OCI-LY7 (cell line): Measurements from ENCODE around the gene PIGP. TPM values are rescaled to one million over a fixed set of nuclear protein-coding genes. Genes with fewer than 3 reads are reported as not detected.

Experiments
- BruUV-seq: library from RNA; stranded (reverse); fragments of 400-500 nt; replicated peaks from 2 replicates; lab custom pipeline; 2021; lab: Mats Ljungman, UMichigan
- CTCF ChIA-PET: fragments of 300-600 bp; sonication (Branson Sonifier 250); formaldehyde crosslinking; loops from one replicate; lab custom pipeline; 2022; ENCODE audit warnings: antibody characterized with exemption; ENCODE audit not compliant: unreplicated experiment; lab: Charles Lee
- POLR2A ChIA-PET: fragments of 300-600 bp; sonication (Branson Sonifier 250); formaldehyde crosslinking; loops from one replicate; lab custom pipeline; 2022; ENCODE audit warnings: antibody characterized with exemption; lab: Charles Lee
- DNase-seq: peaks from one replicate; pipeline ENCODE4 v3.0.0-alpha.2; 2015; ENCODE audit warnings: low spot score
- H2AFZ ChIP-seq: fragments of 200-600 bp; sonication (generic), shearing (Covaris generic); 2 replicates; pipeline ENCODE4 v1.6.1; 2014; ENCODE audit warnings: mild to moderate bottlenecking, antibody characterized with exemption, low read length, moderate library complexity
- H3K27ac ChIP-seq: fragments of 200-600 bp; sonication (generic); 2 replicates; pipeline ENCODE4 v1.5.1; 2014; ENCODE audit warnings: mixed run types, low read depth, mild to moderate bottlenecking, moderate library complexity, low read length, inconsistent platforms; ENCODE audit not compliant: poor library complexity, severe bottlenecking
- H3K36me3 ChIP-seq: fragments of 200-600 bp; sonication (generic); 2 replicates; pipeline ENCODE4 v1.6.1; 2014; ENCODE audit warnings: mild to moderate bottlenecking, antibody characterized with exemption, low read length, moderate library complexity, mixed read lengths; ENCODE audit not compliant: insufficient read depth
- H3K4me1 ChIP-seq: fragments of 200-600 bp; sonication (generic); 2 replicates; pipeline ENCODE4 v1.5.1; 2014; ENCODE audit warnings: mild to moderate bottlenecking, low read length; ENCODE audit not compliant: insufficient read depth, poor library complexity, severe bottlenecking
- H3K4me2 ChIP-seq: fragments of 200-600 bp; sonication (generic); 2 replicates; pipeline ENCODE4 v1.6.1; 2014; ENCODE audit warnings: mild to moderate bottlenecking, low read length
- H3K4me3 ChIP-seq: fragments of 200-600 bp; sonication (generic); 2 replicates; pipeline ENCODE4 v1.5.1; 2014; ENCODE audit warnings: mild to moderate bottlenecking, low read depth, low read length; ENCODE audit not compliant: poor library complexity, severe bottlenecking
- H3K79me2 ChIP-seq: fragments of 200-600 bp; sonication (generic); 2 replicates; pipeline ENCODE4 v1.6.1; 2016; ENCODE audit warnings: low read depth, mild to moderate bottlenecking, low read length, moderate library complexity, mixed read lengths; ENCODE audit not compliant: insufficient read depth
- H3K9me2 ChIP-seq: fragments of 200-600 bp; sonication (generic); 2 replicates; pipeline ENCODE4 v1.6.1; 2016; ENCODE audit warnings: mild to moderate bottlenecking, low read length, mixed read lengths; ENCODE audit not compliant: insufficient read depth
- H3K9me3 ChIP-seq: fragments of 200-600 bp; sonication (generic); 2 replicates; pipeline ENCODE4 v1.6.1; 2014; ENCODE audit warnings: mild to moderate bottlenecking, mixed run types, low read length, mixed read lengths
- H4K20me1 ChIP-seq: fragments of 200-600 bp; sonication (generic); 2 replicates; pipeline ENCODE4 v1.6.1; 2014; ENCODE audit warnings: mild to moderate bottlenecking, antibody characterized with exemption, low read length, moderate library complexity, mixed read lengths; ENCODE audit not compliant: insufficient read depth
- CTCF ChIP-seq: fragments of 200-600 bp; sonication (generic); conservative IDR thresholded peaks from 2 replicates; pipeline ENCODE4 v1.5.1; 2014; ENCODE audit warnings: mild to moderate bottlenecking, antibody characterized with exemption, low read length, moderate library complexity, mixed read lengths
- EZH2phosphoT487 ChIP-seq: fragments of 200-600 bp; sonication (generic); IDR thresholded peaks from 2 replicates; pipeline ENCODE4 v1.6.1; 2018; ENCODE audit warnings: low read depth, borderline replicate concordance, mild to moderate bottlenecking, mixed run types, antibody characterized with exemption, low read length, moderate library complexity, mixed read lengths
- intact Hi-C: fragments of 100-400 bp; cut with micrococcal nuclease; formaldehyde crosslinking; loops from one replicate; pipeline ENCODE4 v1.10.0; 2022; ENCODE audit not compliant: unreplicated experiment
- total RNA-seq, 2 experiments: library from RNA; depleted of rRNA in 1 of 2; stranded (reverse); fragments of >200 nt in 1 of 2; shearing (Covaris generic) in 1 of 2; gene quantifications; 2 replicates each; pipeline ENCODE4 v1.2.3, GENCODE V29; 2014 to 2022

The PIGP gene
- total RNA-seq, 2 experiments from 2014 or later, result 7.4 to 35.4 TPM

- Histone ChIP-seq H2AFZ (peak overlapping the region; percentile 65), H3K79me2 (peaks cover 55% of the 10 kb centered on the region)
- POLR2A ChIA-PET, result interaction anchor here (0.7 kb wide), 1 partner anchor 12 kb away, joined by 3 read pairs; no protein-coding TSS in a partner anchor
Measured at GRCh38 chr21:37073417-37074196, 736 bp upstream of the PIGP start.

GRCh38 chr21:37072274-37072987 is 440 bp downstream of the PIGP start:
- H3K4me2 ChIP-seq, result peak overlapping the region; percentile 94
- H3K4me1 ChIP-seq, result peaks cover 30% of the 10 kb centered on the region
- H4K20me1 ChIP-seq, result peaks cover 10% of the 10 kb centered on the region
- H3K9me2 ChIP-seq, result no peaks in the 10 kb centered on the region
- peak overlapping the region; percentile 80 for H3K4me3 ChIP-seq
- intact Hi-C loops, result loop anchor here (2.0 to 5.0 kb wide), 4 partner anchors 80 to 294 kb away; partner anchors contain the start of genes DYRK1A, HLCS and VPS26C
- H2AFZ ChIP-seq, result peak overlapping the region; percentile 87
- peaks cover 5% of the 10 kb centered on the region; the same call in 1 of the 2 replicates for H3K9me3 ChIP-seq
- ChIA-PET CTCF (no interaction called here), POLR2A (interaction anchor here (0.6 to 1.9 kb wide), 2 partner anchors 8 to 11 kb away, joined by 3 to 5 read pairs; no protein-coding TSS in a partner anchor)
- no TSS peak for BruUV-seq
- H3K36me3 ChIP-seq, result no peaks in the 10 kb centered on the region
- peak overlapping the region; percentile 55 for H3K27ac ChIP-seq
- TF ChIP-seq EZH2phosphoT487 (no peak), CTCF (no peak)
- H3K79me2 ChIP-seq, result peaks cover 43% of the 10 kb centered on the region
- no peak for DNase-seq

More at GRCh38 chr21:37073417-37074196, 736 bp upstream of the PIGP start:
- Histone ChIP-seq H4K20me1 (peaks cover 17% of the 10 kb centered on the region), H3K4me3 (peak overlapping the region; percentile 80), H3K27ac (peak overlapping the region; percentile 38), H3K36me3 (no peaks in the 10 kb centered on the region), H3K9me2 (no peaks in the 10 kb centered on the region), H3K4me1 (peaks cover 35% of the 10 kb centered on the region), H3K4me2 (peak overlapping the region; percentile 94), H3K9me3 (peaks cover 5% of the 10 kb centered on the region; the same call in 1 of the 2 replicates)
- CTCF ChIA-PET, result no interaction called here
- no TSS peak for BruUV-seq
- TF ChIP-seq EZH2phosphoT487, result no peak
- TF ChIP-seq CTCF, result peak; percentile 38; the same call in 1 of the 2 replicates
- DNase-seq, result peak; percentile 52
- intact Hi-C loops, result loop anchor here (2.0 to 5.0 kb wide), 4 partner anchors 81 to 293 kb away; partner anchors contain the start of genes DYRK1A, HLCS and VPS26C
